ENCODE data around the gene LRIT2.
"Not testable (repeated sequence)": the region's sequence is repeated elsewhere in the genome, so short reads cannot be mapped to it uniquely, and the experiment has no call there.

Gene LRIT2

DNA sequence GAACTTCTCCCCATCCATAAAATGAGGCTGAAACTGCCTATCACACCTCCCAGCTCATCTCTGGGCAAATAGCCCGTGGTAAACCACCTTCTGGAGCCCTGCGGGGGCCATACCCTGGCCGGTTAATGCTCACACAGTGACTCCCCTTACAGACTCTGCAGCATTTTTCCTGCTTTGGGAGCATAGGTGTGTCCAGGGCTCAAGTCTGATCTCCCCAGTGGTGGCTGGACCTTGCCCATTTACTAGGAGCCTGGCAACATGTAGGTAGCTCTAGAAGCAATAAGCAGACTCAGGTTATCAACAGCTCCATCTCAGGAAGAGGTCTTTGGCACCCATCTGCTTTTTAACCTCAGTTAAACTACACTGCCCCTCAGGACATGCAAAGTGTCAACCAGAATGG, 36.5 kb downstream of the LRIT2 start:
- in situ Hi-C loops (cut with MboI; ENCODE audit: low sequenced_read_pairs): no loop called here

DNA sequence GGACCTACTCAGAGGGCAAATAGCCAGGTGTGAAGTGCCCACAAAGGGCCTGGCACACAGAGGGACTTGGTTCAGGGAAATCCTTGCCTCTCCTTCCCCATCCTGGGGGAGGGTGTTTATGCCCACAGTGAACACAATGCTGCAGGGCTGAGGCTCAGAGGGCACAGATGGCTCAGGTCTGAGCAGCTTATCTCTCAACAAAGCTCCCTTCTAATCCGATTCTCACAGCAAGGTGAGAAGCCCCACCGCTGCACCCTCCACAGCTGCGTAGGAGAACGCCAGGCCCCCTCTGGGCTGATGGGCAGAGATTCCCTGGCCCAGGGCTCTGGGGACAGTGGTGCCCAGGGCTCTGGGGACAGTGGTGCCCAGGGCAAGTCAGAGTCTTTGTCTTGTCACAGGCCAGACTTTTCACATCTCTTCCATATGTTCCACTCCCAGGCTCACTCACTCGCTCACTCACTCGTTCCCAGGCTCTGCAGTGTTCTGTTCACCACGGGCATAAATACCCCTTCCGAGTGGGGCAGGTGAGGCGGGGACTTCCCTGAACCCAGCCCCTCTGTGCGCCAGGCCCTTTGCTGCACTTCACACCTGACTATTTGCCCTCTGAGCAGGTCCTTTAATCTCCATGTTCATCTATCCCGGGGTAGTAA, 39.7 kb downstream of the LRIT2 start:
- in situ Hi-C loops (cut with MboI; ENCODE audit: low sequenced_read_pairs): no loop called here

DNA sequence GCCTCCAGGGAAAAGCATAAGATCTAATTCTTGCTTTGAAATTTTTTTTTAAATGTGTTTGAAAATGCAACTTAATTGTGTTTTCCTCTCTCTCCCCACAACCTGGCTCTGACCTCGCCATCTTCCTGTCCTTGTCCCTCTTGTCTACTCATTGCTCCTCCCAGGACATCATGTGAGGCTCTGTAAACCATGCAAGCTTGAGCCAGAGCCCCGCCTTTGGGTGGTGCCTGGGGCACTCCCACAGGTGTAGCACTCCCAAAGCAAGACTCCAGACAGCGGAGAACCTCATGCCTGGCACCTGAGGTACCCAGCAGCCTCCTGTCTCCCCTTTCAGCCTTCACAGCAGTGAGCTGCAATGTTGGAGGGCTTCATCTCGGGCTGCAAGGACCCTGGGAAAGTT, 40.8 kb downstream of the LRIT2 start:
- in situ Hi-C loops (cut with MboI; ENCODE audit: low sequenced_read_pairs): no loop called here

DNA sequence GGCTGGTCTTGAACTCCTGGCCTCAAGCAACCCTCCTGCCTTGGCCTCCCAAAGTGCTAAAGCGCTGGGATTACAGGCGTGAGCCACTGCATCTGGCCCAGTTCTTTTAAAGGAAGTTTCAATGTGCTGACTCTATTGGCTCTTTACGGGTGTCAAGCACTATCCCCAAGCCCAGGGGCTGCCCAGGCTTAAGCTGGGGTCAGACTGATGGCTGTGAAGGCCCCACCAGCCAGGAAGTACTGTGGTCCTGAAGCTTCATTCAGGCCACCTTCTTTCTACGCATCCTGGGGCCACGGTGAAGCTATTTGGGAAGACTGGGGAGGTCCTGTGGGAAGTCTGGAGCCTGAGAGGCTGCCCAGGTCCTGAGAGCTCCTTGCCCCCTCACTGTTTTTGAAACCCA, 43.7 kb downstream of the LRIT2 start:
- in situ Hi-C loops (cut with MboI; ENCODE audit: low sequenced_read_pairs): no loop called here

DNA sequence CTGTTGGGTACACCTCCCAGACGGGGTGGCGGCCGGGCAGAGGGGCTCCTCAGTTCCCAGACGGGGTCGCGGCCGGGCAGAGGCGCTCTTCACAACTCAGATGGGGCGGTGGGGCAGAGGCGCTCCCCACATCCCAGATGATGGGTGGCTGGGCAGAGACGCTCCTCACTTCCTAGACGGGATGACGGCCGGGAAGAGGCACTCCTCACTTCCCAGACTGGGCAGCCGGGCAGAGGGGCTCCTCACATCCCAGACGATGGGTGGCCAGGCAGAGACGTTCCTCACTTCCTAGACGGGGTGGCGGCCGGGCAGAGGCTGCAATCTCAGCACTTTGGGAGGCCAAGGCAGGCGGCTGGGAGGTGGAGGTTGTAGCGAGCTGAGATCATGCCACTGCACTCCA, 45.0 kb downstream of the LRIT2 start:
- in situ Hi-C loops (cut with MboI; ENCODE audit: low sequenced_read_pairs): not testable (repeated sequence)

DNA sequence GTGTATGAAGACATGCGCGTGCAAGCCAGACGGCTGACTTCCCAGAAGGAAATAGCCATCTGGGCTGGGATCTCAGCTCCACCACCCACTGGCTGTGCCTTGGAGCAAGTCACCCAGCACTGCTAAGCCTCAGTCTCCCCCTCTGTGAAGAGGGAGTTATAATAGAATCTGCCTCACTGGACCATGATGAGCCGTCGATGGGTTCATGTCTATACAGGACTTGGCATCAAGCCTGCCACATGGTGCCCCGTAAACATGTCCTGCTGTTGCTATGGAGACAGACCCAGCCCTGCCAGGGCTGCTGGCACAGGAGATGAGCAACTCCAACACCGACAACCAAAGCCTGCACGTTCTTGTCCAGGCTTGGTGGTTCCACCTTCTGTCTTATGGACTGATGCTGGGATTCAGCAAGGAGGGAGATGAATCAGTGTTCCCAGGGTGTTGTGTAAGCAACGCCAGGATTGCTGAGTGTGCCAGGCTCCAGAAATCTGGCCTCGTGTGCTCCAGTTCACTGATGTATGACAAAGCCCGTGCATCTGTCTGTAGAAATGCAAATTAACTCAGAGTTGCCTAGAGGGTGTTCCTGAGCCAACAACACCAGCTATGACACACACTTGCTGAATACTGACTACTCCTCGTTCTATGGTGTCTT, 46.2 kb downstream of the LRIT2 start:
- in situ Hi-C loops (cut with MboI; ENCODE audit: low sequenced_read_pairs): no loop called here

DNA sequence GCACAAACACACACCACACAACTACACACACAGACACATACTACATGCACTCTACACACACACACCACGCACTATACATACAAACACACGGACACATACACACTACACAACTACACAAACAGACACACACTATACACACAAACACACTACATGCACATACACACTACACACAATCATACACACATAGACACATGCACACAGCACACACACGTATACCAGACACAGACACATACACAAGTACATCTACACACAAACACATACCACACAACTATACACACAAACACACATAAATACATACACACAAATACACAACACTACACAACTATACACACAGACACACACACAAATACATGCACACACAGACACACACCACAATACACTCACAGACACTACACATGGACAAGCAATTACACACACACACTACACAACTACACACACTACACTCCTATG, 47.2 kb downstream of the LRIT2 start:
- in situ Hi-C loops (cut with MboI; ENCODE audit: low sequenced_read_pairs): no loop called here

DNA sequence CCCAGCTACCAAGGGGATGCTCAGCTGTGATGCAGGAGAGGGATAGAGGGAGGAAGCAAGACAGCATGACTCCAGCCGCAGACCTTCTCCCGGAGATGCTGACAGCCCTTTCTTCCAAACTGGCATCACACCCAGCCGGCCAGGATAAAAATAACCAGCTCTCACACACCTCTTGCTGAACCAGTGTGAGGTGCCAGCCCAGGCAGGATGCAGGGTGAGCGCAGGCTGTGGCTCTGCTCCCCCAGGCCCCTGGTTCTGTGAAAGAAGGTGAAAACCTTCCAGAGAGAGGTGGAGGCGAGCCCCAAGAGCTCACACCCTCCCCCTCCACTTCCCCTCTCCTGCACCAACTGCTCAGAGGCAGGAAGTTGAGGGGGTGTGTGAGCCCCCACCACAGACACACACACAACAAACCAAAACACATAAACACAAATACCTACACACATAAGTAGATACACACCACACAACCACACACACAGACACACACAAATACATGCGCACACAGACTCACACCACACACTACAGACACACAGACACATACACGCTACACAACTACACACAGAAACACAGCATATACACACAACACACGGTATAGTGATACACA, 47.7 kb downstream of the LRIT2 start:
- in situ Hi-C loops (cut with MboI; ENCODE audit: low sequenced_read_pairs): no loop called here

DNA sequence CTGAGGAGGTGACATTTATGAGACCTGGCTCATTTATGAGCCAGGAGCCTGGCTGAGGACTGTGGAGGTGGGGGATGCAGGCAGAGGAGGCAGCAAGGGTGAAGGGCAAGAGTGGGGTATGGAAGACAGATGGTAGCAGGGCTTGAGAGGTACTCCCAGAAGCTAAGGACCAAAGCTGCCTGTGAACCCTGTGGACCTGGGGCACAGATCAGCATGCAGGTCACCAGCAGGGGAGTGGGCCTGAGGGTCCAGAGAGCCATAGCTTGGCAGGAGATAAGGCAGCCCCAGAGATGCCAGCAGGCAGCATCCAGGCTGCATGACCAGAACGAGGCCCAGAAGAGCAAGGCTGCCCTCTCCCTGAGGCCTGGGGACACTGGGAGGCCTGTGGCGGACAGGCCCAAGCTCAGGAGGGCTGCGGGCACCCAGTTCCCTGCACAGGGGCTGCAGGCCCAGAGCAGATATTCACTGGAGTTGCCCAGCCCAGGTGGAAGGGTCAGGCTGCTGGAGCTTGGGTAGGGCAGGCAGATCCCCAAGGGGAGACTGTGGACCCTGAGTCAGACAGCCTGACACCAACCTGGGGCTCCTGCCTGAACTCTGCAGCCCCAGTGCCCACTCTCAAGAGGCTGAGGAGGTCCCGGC, 48.4 kb downstream of the LRIT2 start:
- in situ Hi-C loops (cut with MboI; ENCODE audit: low sequenced_read_pairs): no loop called here

DNA sequence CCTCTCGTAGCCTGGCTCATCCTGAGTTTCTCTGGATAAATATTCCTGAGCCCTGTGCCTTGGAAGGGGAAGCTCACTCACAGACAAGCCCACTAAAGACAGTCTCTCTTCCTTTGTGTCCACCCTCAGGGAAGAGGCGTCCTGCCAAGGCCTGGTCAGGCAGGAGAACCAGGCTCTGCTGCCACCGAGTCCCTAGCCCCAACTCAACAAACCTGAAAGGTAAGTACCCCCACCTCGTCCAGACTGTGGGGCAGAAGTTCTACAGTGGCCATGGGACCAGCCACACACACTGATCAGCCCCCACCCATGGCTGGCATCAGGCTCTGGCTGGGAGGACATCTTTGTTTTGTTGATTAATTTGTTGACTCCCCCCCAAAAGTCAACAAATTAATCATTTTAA, 49.0 kb downstream of the LRIT2 start:
- in situ Hi-C loops (cut with MboI; ENCODE audit: low sequenced_read_pairs): no loop called here

DNA sequence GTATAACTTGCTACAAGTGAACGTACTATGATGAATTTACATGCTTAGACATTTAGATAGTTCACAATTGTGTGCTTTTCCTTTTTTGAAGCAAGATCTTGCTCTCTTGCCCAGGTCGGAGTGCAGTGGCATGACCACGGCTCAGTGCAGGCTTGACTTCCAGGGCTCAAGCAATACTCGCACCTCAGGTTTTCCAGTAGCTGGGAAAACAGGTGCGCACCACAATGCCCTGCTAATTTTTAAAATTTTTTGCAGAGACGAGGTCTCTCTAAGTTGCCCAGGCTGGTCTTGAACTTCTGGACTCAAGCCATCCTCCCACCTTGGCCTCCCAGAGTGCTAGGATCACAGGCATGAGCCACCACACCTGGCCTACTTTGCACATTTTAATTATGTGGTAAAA, 49.9 kb downstream of the LRIT2 start:
- in situ Hi-C loops (cut with MboI; ENCODE audit: low sequenced_read_pairs): no loop called here

DNA sequence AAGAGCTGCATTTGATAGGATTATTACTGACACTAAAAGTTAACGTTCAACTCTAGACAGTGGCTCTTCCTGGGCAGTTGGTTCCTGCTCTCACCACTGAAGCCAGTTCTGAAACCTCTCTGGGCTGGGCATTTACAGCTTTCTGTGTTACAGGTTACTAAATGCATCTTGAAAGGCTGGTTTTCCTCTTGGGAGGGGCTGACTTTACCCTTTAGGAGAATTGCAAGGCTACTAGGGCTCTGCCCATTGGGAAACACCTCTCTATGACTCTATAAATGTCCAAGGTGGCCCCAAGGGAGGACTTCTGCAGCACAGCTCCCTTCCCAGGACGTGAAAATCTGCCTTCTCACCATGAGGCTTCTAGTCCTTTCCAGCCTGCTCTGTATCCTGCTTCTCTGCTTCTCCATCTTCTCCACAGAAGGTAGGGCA, 51.8 kb downstream of the LRIT2 start, which contains the start of gene GPR15LG:
TSS of gene GPR15LG (plus strand) at position 301 of the 429 bp plus-strand sequence. CDS start at position 352, 51 bp downstream.
- in situ Hi-C loops (cut with MboI; ENCODE audit: low sequenced_read_pairs): no loop called here

DNA sequence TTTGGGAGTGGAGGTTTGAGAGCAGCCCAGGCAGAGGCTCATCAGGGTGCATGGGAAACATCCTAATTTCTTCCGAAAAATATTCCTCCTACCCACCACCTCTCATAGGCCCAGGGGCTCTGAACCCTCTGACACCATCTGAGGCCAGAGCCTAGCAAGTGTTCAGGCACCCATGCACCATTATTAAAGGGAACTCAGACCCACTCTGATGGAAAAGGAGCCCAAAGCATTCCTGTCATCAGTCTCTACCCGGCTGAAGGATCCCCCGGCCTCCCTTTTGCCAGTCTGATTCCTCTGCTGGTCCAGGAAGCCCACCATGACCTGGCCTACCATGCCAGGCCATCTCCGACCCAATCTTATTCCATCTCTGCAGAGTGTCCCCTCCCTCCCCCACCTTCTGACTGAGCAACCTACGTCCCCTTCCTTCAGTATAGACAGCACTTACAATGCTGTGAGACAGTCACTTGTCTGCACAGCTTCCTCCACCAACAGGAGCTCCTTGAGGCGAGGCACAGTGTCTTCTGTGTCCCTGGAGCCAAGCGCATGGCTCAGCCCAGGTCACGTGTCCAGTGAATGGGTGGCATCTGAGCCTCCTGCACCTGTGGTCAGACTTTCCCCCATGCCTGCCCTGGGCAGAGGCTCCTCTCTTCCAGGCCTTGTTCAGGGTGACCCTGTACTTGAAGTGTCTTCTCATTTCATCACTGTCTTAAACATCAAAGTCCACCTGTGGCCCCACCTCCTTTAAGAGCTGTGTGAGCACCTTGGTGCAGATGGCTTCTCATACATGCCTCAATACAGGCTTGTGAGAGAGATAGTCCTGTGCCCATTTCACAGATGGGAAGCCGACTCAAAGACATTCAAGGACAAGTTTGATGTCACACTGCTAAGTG, 52.6 kb downstream of the LRIT2 start:
- in situ Hi-C loops (cut with MboI; ENCODE audit: low sequenced_read_pairs): no loop called here

DNA sequence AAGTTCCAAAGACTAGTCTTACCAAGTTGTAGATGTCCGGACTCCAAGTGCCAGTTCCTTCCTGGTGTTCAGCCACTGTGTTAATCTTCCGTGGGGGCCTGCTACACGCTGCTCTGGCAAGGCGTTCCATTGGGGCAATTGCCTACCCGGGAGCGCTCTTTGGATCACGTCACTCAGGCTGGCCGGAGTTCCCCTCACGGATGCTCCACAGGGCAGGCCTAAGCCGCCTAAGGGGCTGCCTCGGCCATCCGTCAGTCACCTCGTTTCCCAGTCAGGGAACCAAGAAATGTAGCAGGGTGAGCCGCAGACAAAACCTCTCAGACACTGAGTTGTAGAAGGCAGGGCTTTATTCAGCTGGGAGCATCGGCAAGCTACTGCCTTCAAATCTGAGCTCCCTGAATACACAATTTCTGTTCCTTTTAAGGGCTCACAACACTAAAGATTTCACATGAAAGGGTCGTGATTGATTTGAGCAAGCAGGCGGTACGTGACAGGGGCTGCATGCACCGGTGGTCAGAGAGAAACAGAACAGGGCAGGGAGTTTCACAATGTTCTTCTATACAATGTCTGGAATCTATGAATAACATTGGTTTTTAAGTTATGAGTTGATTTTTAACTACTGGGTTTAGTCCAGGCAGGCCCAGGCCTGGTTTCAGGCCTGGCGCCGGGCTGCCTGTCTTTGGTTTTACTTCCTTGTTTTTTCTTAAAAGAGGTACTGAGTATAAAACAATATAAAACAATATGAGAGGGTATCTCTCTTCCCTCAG, 53.5 kb downstream of the LRIT2 start:
- in situ Hi-C loops (cut with MboI; ENCODE audit: low sequenced_read_pairs): not testable (repeated sequence)

DNA sequence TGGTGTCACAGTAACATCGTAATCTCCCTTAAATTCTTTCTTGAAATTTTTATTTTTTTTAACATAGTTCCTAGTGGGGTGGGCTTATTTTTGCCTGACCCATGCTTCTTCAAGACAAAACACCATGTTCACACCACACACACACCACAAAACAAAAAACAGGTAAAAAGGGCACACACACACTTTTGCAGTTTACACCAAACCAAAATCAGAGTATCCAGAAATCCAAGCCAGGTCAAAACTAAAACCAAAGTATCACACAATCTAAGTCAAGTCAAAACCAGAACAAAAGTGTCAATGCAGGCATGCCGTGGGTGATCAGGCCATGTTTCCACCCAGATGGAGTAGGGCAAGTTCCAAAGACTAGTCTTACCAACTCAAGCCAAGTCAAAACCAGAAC, 54.1 kb downstream of the LRIT2 start:
- in situ Hi-C loops (cut with MboI; ENCODE audit: low sequenced_read_pairs): not testable (repeated sequence)
